Naive thymus-derived CD8-positive, alpha-beta T cell (primary cell): ENCODE measurements around the gene PHF21B. TPM values are rescaled to one million over a fixed set of nuclear protein-coding genes. Genes with fewer than 3 reads are reported as not detected.
A peak's percentile ranks its signal among the peaks of the same experiment; 100 is the strongest.

ENCODE experiments used
- ATAC-seq, 2 donors: fragments of 150-1000 bp; cut with Tn5 transposase in 1 of 2; sonication (Bioruptor Pico), chemical (Tn5 transposase) in 1 of 2; 1 replicate in 1 of 2; 2 replicates in 1 of 2; pipeline ENCODE4 v1.10.0; 2021; ENCODE audit warnings: mild to moderate bottlenecking in 2 of 2, moderate library complexity in 2 of 2
- POLR2A ChIA-PET: fragments of 350-600 bp; sonication (Branson Sonifier 250); formaldehyde crosslinking; loops from one replicate; lab custom pipeline; 2021; ENCODE audit warnings: antibody characterized with exemption; lab: Charles Lee
- DNase-seq, 10 donors: peaks; one replicate each; pipeline versions ENCODE4 v3.0.0 to v3.0.0-alpha.2; 2020 to 2022
- H3K27ac Mint-ChIP-seq, 10 donors: one replicate each; pipeline ENCODE4 v1.8.0; 2020 to 2022; ENCODE audit warnings: mild to moderate bottlenecking in 10 of 10, mixed read lengths in 10 of 10, moderate library complexity in 4 of 10, inconsistent platforms in 1 of 10
- H3K27me3 Mint-ChIP-seq, 5 donors: one replicate each; pipeline ENCODE4 v1.8.0; 2021 to 2022; ENCODE audit warnings: mixed read lengths in 5 of 5
- H3K36me3 Mint-ChIP-seq, 3 donors: one replicate each; pipeline ENCODE4 v1.8.0; 2020 to 2022; ENCODE audit warnings: mixed read lengths in 3 of 3, mild to moderate bottlenecking in 2 of 3, inconsistent platforms in 1 of 3
- H3K4me1 Mint-ChIP-seq, 4 donors: one replicate each; pipeline ENCODE4 v1.8.0; 2021 to 2022; ENCODE audit warnings: mixed read lengths in 4 of 4
- H3K4me3 Mint-ChIP-seq, 10 donors: one replicate each; pipeline ENCODE4 v1.8.0; 2020 to 2022; ENCODE audit warnings: mild to moderate bottlenecking in 10 of 10, mixed read lengths in 10 of 10, moderate library complexity in 6 of 10, inconsistent platforms in 1 of 10
- H3K9me3 Mint-ChIP-seq, 9 donors: one replicate each; pipeline ENCODE4 v1.8.0; 2020 to 2022; ENCODE audit warnings: mixed read lengths in 9 of 9, mild to moderate bottlenecking in 3 of 9, inconsistent platforms in 1 of 9, moderate library complexity in 1 of 9
- polyA plus RNA-seq, 3 donors: library from polyadenylated mRNA; unstranded; fragments of 300-500 nt; fragmentation: Illumina TruSeq; gene quantifications; one replicate each; pipeline ENCODE4 v1.2.3, GENCODE V29; 2021
- total RNA-seq, 8 experiments: library from RNA in 2 of 8; stranded (reverse) in 2 of 8; gene quantifications; one replicate each; pipeline ENCODE4 v1.2.3 and lab custom pipeline; 2021 to 2026

Gene PHF21B
- total and polyA plus RNA-seq, 5 experiments from 2014 or later: not detected

GRCh38 chr22:44947049-44947448, 62.8 kb downstream of the PHF21B start:
- ATAC-seq: no peak
- Mint-ChIP-seq H3K27ac (no peak overlapping the region), H3K4me1 (no peaks in the 10 kb centered on the region), H3K27me3 (peaks cover 0 to 15% (median 0%) of the 10 kb centered on the region in 5 donors), H3K36me3 (no peaks in the 10 kb centered on the region), H3K9me3 (peaks cover 0 to 10% (median 0%) of the 10 kb centered on the region in 9 donors), H3K4me3 (no peak overlapping the region)
- peak in 1 of 10 donors; percentile 51 for DNase-seq
- POLR2A ChIA-PET: no interaction called here

GRCh38 chr22:44944883-44945601, 64.8 kb downstream of the PHF21B start:
- Mint-ChIP-seq H3K9me3 (no peaks in the 10 kb centered on the region), H3K4me1 (no peaks in the 10 kb centered on the region), H3K27me3 (peaks cover 0 to 21% (median 0%) of the 10 kb centered on the region in 5 donors), H3K27ac (no peak overlapping the region), H3K36me3 (no peaks in the 10 kb centered on the region), H3K4me3 (no peak overlapping the region)
- no peak for DNase-seq
- no peak for ATAC-seq
- POLR2A ChIA-PET: no interaction called here

- H3K4me3 Mint-ChIP-seq: no peak overlapping the region
- no peaks in the 10 kb centered on the region for H3K4me1 Mint-ChIP-seq
- no peaks in the 10 kb centered on the region for H3K9me3 Mint-ChIP-seq
- no peaks in the 10 kb centered on the region for H3K36me3 Mint-ChIP-seq
- H3K27me3 Mint-ChIP-seq: peaks cover 0 to 28% (median 5%) of the 10 kb centered on the region in 5 donors
- POLR2A ChIA-PET: no interaction called here
- no peak overlapping the region for H3K27ac Mint-ChIP-seq
- no peak for ATAC-seq
- DNase-seq: peak in 1 of 10 donors; percentile 52
Measured at GRCh38 chr22:44943701-44944324, 66.0 kb downstream of the PHF21B start.

- no peaks in the 10 kb centered on the region for H3K9me3 Mint-ChIP-seq
- peaks cover 0 to 28% (median 5%) of the 10 kb centered on the region in 5 donors for H3K27me3 Mint-ChIP-seq
- DNase-seq: peak in 1 of 10 donors; percentile 41
- no peaks in the 10 kb centered on the region for H3K36me3 Mint-ChIP-seq
- ATAC-seq: no peak
- H3K4me1 Mint-ChIP-seq: no peaks in the 10 kb centered on the region
- no peak overlapping the region for H3K4me3 Mint-ChIP-seq
- POLR2A ChIA-PET: no interaction called here
- no peak overlapping the region for H3K27ac Mint-ChIP-seq
Measured at GRCh38 chr22:44942979-44943700, 66.7 kb downstream of the PHF21B start.

- DNase-seq (peak in 1 of 10 donors; percentile 21), ATAC-seq (no peak)
- no peaks in the 10 kb centered on the region for H3K9me3 Mint-ChIP-seq
- H3K4me3 Mint-ChIP-seq: no peak overlapping the region
- no peak overlapping the region for H3K27ac Mint-ChIP-seq
- H3K27me3 Mint-ChIP-seq: peaks cover 0 to 25% (median 5%) of the 10 kb centered on the region in 5 donors
- H3K4me1 Mint-ChIP-seq: no peaks in the 10 kb centered on the region
- no peaks in the 10 kb centered on the region for H3K36me3 Mint-ChIP-seq
- POLR2A ChIA-PET: no interaction called here
Measured at GRCh38 chr22:44942056-44942455, 67.7 kb downstream of the PHF21B start.

GRCh38 chr22:44941207-44941606, 68.6 kb downstream of the PHF21B start:
- no peak for ATAC-seq
- no peaks in the 10 kb centered on the region for H3K4me1 Mint-ChIP-seq
- H3K36me3 Mint-ChIP-seq: no peaks in the 10 kb centered on the region
- peak in 1 of 10 donors; percentile 10 for DNase-seq
- POLR2A ChIA-PET: no interaction called here
- no peak overlapping the region for H3K4me3 Mint-ChIP-seq
- no peaks in the 10 kb centered on the region for H3K9me3 Mint-ChIP-seq
- H3K27ac Mint-ChIP-seq: peak overlapping the region in 1 of 10 donors; percentile 31
- peaks cover 0 to 21% (median 5%) of the 10 kb centered on the region in 5 donors for H3K27me3 Mint-ChIP-seq

- Mint-ChIP-seq H3K36me3 (no peaks in the 10 kb centered on the region), H3K27me3 (peaks cover 0 to 20% (median 5%) of the 10 kb centered on the region in 5 donors), H3K4me3 (no peak overlapping the region), H3K9me3 (no peaks in the 10 kb centered on the region), H3K4me1 (no peaks in the 10 kb centered on the region), H3K27ac (peak overlapping the region in 1 of 10 donors; percentile 24)
- POLR2A ChIA-PET: no interaction called here
- no peak for ATAC-seq
- peak in 1 of 10 donors; percentile 28 for DNase-seq
Measured at GRCh38 chr22:44940130-44940529, 69.7 kb downstream of the PHF21B start.

- no peak overlapping the region for H3K4me3 Mint-ChIP-seq
- DNase-seq: peak in 1 of 10 donors; percentile 34
- POLR2A ChIA-PET: no interaction called here
Measured at GRCh38 chr22:44939451-44939850, 70.4 kb downstream of the PHF21B start.

GRCh38 chr22:44938886-44939285, 70.9 kb downstream of the PHF21B start:
- POLR2A ChIA-PET: no interaction called here
- no peak for DNase-seq
- no peaks in the 10 kb centered on the region for H3K4me1 Mint-ChIP-seq
- H3K9me3 Mint-ChIP-seq: no peaks in the 10 kb centered on the region
- no peak overlapping the region for H3K27ac Mint-ChIP-seq
- no peak overlapping the region for H3K4me3 Mint-ChIP-seq
- H3K27me3 Mint-ChIP-seq: peaks cover 0 to 20% (median 4%) of the 10 kb centered on the region in 5 donors
- ATAC-seq: no peak
- H3K36me3 Mint-ChIP-seq: no peaks in the 10 kb centered on the region

More at GRCh38 chr22:44939451-44939850, 70.4 kb downstream of the PHF21B start:
- no peaks in the 10 kb centered on the region for H3K36me3 Mint-ChIP-seq
- no peak for ATAC-seq
- H3K27ac Mint-ChIP-seq: no peak overlapping the region
- H3K27me3 Mint-ChIP-seq: peaks cover 0 to 20% (median 5%) of the 10 kb centered on the region in 5 donors
- no peaks in the 10 kb centered on the region for H3K9me3 Mint-ChIP-seq
- H3K4me1 Mint-ChIP-seq: no peaks in the 10 kb centered on the region

- Mint-ChIP-seq H3K27me3 (peaks cover 0 to 16% (median 0%) of the 10 kb centered on the region in 5 donors), H3K4me3 (no peak overlapping the region), H3K4me1 (no peaks in the 10 kb centered on the region), H3K9me3 (no peaks in the 10 kb centered on the region), H3K36me3 (no peaks in the 10 kb centered on the region), H3K27ac (no peak overlapping the region)
- no peak for ATAC-seq
- POLR2A ChIA-PET: no interaction called here
- no peak for DNase-seq
Measured at GRCh38 chr22:44937216-44937615, 72.6 kb downstream of the PHF21B start.

GRCh38 chr22:44936201-44936600, 73.6 kb downstream of the PHF21B start:
- POLR2A ChIA-PET: no interaction called here
- H3K27ac Mint-ChIP-seq: no peak overlapping the region

GRCh38 chr22:44935724-44936123, 74.1 kb downstream of the PHF21B start:
- Mint-ChIP-seq H3K4me1 (no peaks in the 10 kb centered on the region), H3K36me3 (no peaks in the 10 kb centered on the region), H3K27me3 (peaks cover 0 to 14% (median 0%) of the 10 kb centered on the region in 5 donors), H3K4me3 (no peak overlapping the region), H3K9me3 (no peaks in the 10 kb centered on the region), H3K27ac (no peak overlapping the region)
- DNase-seq (no peak), ATAC-seq (no peak)
- POLR2A ChIA-PET: no interaction called here

More at GRCh38 chr22:44936201-44936600, 73.6 kb downstream of the PHF21B start:
- Mint-ChIP-seq H3K4me1 (no peaks in the 10 kb centered on the region), H3K9me3 (no peaks in the 10 kb centered on the region), H3K27me3 (peaks cover 0 to 16% (median 0%) of the 10 kb centered on the region in 5 donors), H3K4me3 (no peak overlapping the region), H3K36me3 (no peaks in the 10 kb centered on the region)
- DNase-seq (peak in 1 of 10 donors; percentile 46), ATAC-seq (no peak)

GRCh38 chr22:44934454-44934735, 75.4 kb downstream of the PHF21B start:
- ATAC-seq (no peak), DNase-seq (peak in 1 of 10 donors; percentile 46)
- Mint-ChIP-seq H3K27ac (no peak overlapping the region), H3K36me3 (no peaks in the 10 kb centered on the region), H3K27me3 (peaks cover 0 to 8% (median 0%) of the 10 kb centered on the region in 5 donors), H3K4me3 (no peak overlapping the region), H3K9me3 (no peaks in the 10 kb centered on the region), H3K4me1 (no peaks in the 10 kb centered on the region)
- POLR2A ChIA-PET: no interaction called here
